ENCODE data around the gene ASTN2.

Gene ASTN2

GRCh38 chr9:116817762-116818161, 597.1 kb downstream of the ASTN2 start:
- no peak overlapping the region for H3K4me3 ChIP-seq
- H3K27ac ChIP-seq = no peak overlapping the region
- intact Hi-C loops (cut with DNase I; ENCODE audit: low total_unique reads) = no loop called here
- TF ChIP-seq, protein P1, sequence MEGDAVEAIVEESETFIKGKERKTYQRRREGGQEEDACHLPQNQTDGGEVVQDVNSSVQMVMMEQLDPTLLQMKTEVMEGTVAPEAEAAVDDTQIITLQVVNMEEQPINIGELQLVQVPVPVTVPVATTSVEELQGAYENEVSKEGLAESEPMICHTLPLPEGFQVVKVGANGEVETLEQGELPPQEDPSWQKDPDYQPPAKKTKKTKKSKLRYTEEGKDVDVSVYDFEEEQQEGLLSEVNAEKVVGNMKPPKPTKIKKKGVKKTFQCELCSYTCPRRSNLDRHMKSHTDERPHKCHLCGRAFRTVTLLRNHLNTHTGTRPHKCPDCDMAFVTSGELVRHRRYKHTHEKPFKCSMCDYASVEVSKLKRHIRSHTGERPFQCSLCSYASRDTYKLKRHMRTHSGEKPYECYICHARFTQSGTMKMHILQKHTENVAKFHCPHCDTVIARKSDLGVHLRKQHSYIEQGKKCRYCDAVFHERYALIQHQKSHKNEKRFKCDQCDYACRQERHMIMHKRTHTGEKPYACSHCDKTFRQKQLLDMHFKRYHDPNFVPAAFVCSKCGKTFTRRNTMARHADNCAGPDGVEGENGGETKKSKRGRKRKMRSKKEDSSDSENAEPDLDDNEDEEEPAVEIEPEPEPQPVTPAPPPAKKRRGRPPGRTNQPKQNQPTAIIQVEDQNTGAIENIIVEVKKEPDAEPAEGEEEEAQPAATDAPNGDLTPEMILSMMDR (IDR thresholded peaks at IDR 0.05) = no peak
- DNase-seq = no peak
- H3K27me3 ChIP-seq = no peaks in the 10 kb centered on the region
- no peaks in the 10 kb centered on the region for H3K36me3 ChIP-seq
- H3K9me3 ChIP-seq = no peaks in the 10 kb centered on the region
- no peaks in the 10 kb centered on the region for H3K4me1 ChIP-seq

DNA sequence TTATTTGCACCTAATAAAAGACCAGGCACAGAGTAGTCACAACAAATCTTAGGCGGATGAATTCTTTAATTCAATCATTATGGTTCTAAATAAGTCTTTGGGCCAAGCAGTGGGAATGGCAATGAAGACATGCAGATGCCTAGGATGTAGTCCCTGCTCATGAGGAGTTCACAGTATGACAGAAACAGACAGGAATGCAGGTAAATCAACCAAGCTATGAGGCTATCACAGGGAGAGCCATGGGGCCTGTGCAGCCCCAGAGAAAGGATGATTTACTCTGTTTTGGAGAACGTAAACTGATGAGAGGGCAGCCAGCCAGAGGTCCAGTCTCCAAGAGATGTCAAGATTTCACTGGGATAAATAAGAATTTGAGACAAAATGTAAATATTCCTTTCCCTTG, 598.4 kb downstream of the ASTN2 start:
- no peak for DNase-seq
- Histone ChIP-seq H3K36me3 (no peaks in the 10 kb centered on the region), H3K9me3 (no peaks in the 10 kb centered on the region), H3K4me1 (no peaks in the 10 kb centered on the region), H3K27me3 (no peaks in the 10 kb centered on the region), H3K27ac (no peak overlapping the region), H3K4me3 (no peak overlapping the region)
- intact Hi-C loops (cut with DNase I; ENCODE audit: low total_unique reads) = no loop called here
- TF ChIP-seq, protein P1 (IDR thresholded peaks at IDR 0.05) = no peak

- Histone ChIP-seq H3K36me3 (no peaks in the 10 kb centered on the region), H3K4me1 (no peaks in the 10 kb centered on the region), H3K27ac (no peak overlapping the region), H3K9me3 (no peaks in the 10 kb centered on the region), H3K27me3 (no peaks in the 10 kb centered on the region), H3K4me3 (no peak overlapping the region)
- TF ChIP-seq, protein P1 (IDR thresholded peaks at IDR 0.05) = no peak
- intact Hi-C loops (cut with DNase I; ENCODE audit: low total_unique reads) = no loop called here
- no peak for DNase-seq
Observed at GRCh38 chr9:116815835-116816234, 599.0 kb downstream of the ASTN2 start.

GRCh38 chr9:116813031-116813300, 601.9 kb downstream of the ASTN2 start:
- Histone ChIP-seq H3K4me1 (no peaks in the 10 kb centered on the region), H3K27me3 (no peaks in the 10 kb centered on the region), H3K9me3 (no peaks in the 10 kb centered on the region), H3K27ac (no peak overlapping the region), H3K36me3 (no peaks in the 10 kb centered on the region), H3K4me3 (no peak overlapping the region)
- intact Hi-C loops (cut with DNase I; ENCODE audit: low total_unique reads) = no loop called here
- TF ChIP-seq, protein P1 (IDR thresholded peaks at IDR 0.05) = no peak
- DNase-seq = no peak

- Histone ChIP-seq H3K9me3 (no peaks in the 10 kb centered on the region), H3K27ac (no peak overlapping the region), H3K36me3 (no peaks in the 10 kb centered on the region), H3K27me3 (no peaks in the 10 kb centered on the region), H3K4me1 (no peaks in the 10 kb centered on the region), H3K4me3 (no peak overlapping the region)
- intact Hi-C loops (cut with DNase I; ENCODE audit: low total_unique reads) = no loop called here
- DNase-seq = no peak
- TF ChIP-seq, protein P1 (IDR thresholded peaks at IDR 0.05) = no peak
Observed at GRCh38 chr9:116812231-116813030, 602.4 kb downstream of the ASTN2 start.

DNA sequence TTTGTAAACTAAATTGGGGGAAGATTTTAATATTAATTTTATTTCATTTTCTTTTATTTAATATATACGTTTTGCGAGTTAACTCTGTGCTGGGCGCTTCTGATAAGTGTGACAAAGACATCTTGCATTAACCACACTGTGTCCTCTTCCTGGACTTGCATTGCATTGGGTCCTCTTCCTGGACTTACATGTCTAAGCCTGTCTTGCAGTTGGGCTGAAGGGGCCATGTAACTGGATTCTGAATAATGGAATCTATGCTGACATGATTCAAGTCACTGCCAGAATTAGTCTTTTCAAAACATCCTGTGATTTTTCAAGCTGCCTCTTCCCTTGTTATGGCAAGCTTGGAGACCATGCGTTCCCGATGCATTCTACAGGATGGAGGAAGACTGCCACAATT, 605.2 kb downstream of the ASTN2 start:
- Histone ChIP-seq H3K27ac (no peak overlapping the region), H3K36me3 (no peaks in the 10 kb centered on the region), H3K9me3 (no peaks in the 10 kb centered on the region), H3K27me3 (no peaks in the 10 kb centered on the region), H3K4me1 (no peaks in the 10 kb centered on the region), H3K4me3 (no peak overlapping the region)
- intact Hi-C loops (cut with DNase I; ENCODE audit: low total_unique reads) = no loop called here
- no peak for DNase-seq
- TF ChIP-seq, protein P1 (IDR thresholded peaks at IDR 0.05) = no peak
